NCI-H2029 (cell line): ENCODE results near the gene HTT.
"Not testable (repeated sequence)": the region's sequence is repeated elsewhere in the genome, so short reads cannot be mapped to it uniquely, and the experiment has no call there.

Experiments
- DNase-seq: peaks from one replicate; lab custom pipeline; 2025; lab: John Stamatoyannopoulos, UW

The HTT gene

GRCh38 chr4:3082925-3083515 lies 8.5 kb downstream of the HTT start:
- no peak for DNase-seq

GRCh38 chr4:3083732-3084131 lies 9.3 kb downstream of the HTT start:
- no peak for DNase-seq

- no peak for DNase-seq
Measured at GRCh38 chr4:3085948-3086670, 11.6 kb downstream of the HTT start.

GRCh38 chr4:3087115-3087797 lies 12.8 kb downstream of the HTT start:
- DNase-seq = no peak

GRCh38 chr4:3091464-3091863 lies 17.0 kb downstream of the HTT start:
- no peak for DNase-seq

GRCh38 chr4:3094701-3095100 lies 20.2 kb downstream of the HTT start:
- not testable (repeated sequence) for DNase-seq

- DNase-seq = no peak
Measured at GRCh38 chr4:3096202-3096601, 21.7 kb downstream of the HTT start.

GRCh38 chr4:3098346-3098745 lies 23.9 kb downstream of the HTT start:
- no peak for DNase-seq

- DNase-seq = peak; percentile 60
Measured at GRCh38 chr4:3106339-3107186, 32.1 kb downstream of the HTT start.

GRCh38 chr4:3107271-3107670 lies 32.8 kb downstream of the HTT start:
- DNase-seq = no peak

GRCh38 chr4:3107691-3108121 lies 33.2 kb downstream of the HTT start:
- DNase-seq = no peak

GRCh38 chr4:3108211-3108610 lies 33.7 kb downstream of the HTT start:
- DNase-seq = no peak

GRCh38 chr4:3111461-3111860 lies 37.0 kb downstream of the HTT start:
- DNase-seq = peak; percentile 20

GRCh38 chr4:3112201-3112600 lies 37.7 kb downstream of the HTT start:
- no peak for DNase-seq

- DNase-seq = no peak
Measured at GRCh38 chr4:3112609-3113469, 38.4 kb downstream of the HTT start.

- DNase-seq = no peak
Measured at GRCh38 chr4:3114377-3114776, 39.9 kb downstream of the HTT start.

- DNase-seq = no peak
Measured at GRCh38 chr4:3115637-3116270, 41.3 kb downstream of the HTT start.

- DNase-seq = no peak
Measured at GRCh38 chr4:3116955-3117354, 42.5 kb downstream of the HTT start.

- no peak for DNase-seq
Measured at GRCh38 chr4:3118312-3118711, 43.8 kb downstream of the HTT start.

- no peak for DNase-seq
Measured at GRCh38 chr4:3119464-3119863, 45.0 kb downstream of the HTT start.

GRCh38 chr4:3121110-3121509 lies 46.6 kb downstream of the HTT start:
- DNase-seq = no peak
